ENCODE measurements around the gene PSMC3.

DNA sequence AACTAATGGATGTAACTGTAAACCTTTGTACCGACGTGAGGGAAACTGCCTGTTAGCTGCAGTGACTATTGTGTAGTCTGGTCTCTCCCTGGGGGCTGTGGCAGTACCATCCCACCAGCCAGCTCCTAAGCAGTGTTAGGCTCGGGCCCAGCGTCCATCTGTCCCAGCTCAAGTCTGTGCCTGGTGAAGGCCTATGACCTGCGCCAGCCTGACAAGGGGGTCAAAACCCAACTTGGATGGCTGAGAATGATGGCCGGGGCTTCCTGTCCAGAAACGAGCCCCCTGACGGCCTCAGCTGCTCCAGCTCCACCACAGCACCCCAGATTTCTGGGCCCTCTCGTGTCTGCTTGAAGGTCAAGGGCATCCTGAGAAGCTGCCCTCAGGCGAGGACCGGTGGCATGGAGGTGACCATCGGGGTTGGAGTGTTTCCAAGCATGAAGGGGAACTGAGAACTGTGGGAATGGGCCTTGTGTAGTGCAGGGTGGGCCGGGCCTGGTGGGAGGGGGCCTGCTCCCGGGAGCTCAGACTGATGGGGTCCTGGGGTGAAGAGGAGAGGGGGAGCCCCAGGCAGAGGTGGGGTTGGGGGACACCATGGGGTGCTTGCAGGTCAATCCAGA, 33.6 kb downstream of the PSMC3 start:
- TF ChIP-seq CTCF (IDR thresholded peaks at IDR 0.05 in 8 of 11, conservative IDR thresholded peaks at IDR 0.05 in 3 of 11), result no peak
- no peak for TF ChIP-seq POLR2AphosphoS5 (IDR thresholded peaks at IDR 0.05)
- TF ChIP-seq POLR2A (IDR thresholded peaks at IDR 0.05), result no peak

Measured in spleen (tissue), 7 donors.